Gastrocnemius medialis (tissue), 4 donors: ENCODE data around the gene CORIN. TPM values are rescaled to one million over a fixed set of nuclear protein-coding genes. Genes with fewer than 3 reads are reported as not detected.

ENCODE experiments used
- ATAC-seq, 2 donors: fragments of 150-250 bp; one replicate each; pipeline ENCODE4 v1.9.1; 2016
- DNase-seq, 2 donors: peaks; one replicate each; pipeline ENCODE4 v3.0.0-alpha.2; 2019
- H3K27ac ChIP-seq, 4 donors: fragments of 200-600 bp; sonication (generic); 1 replicate in 1 of 4; 2 replicates in 3 of 4; pipeline ENCODE4 v1.5.1; 2016 to 2018; ENCODE audit warnings: mild to moderate bottlenecking in 2 of 4, moderate library complexity in 1 of 4
- H3K27me3 ChIP-seq, 3 donors: fragments of 200-600 bp; sonication (generic) in 2 of 3; 1 replicate in 1 of 3; 2 replicates in 2 of 3; pipeline versions ENCODE4 v1.5.1 to v1.6.0; 2016 to 2019; ENCODE audit warnings: mild to moderate bottlenecking in 1 of 3, moderate library complexity in 1 of 3
- H3K36me3 ChIP-seq, 2 donors: fragments of 200-600 bp; sonication (generic) in 1 of 2; one replicate each; pipeline ENCODE4 v1.5.1; 2017 to 2018
- H3K4me1 ChIP-seq, 2 donors: fragments of 200-600 bp; sonication (generic) in 1 of 2; one replicate each; pipeline ENCODE4 v1.5.1; 2016 to 2017; ENCODE audit warnings: mild to moderate bottlenecking in 2 of 2
- H3K4me3 ChIP-seq, 4 donors: fragments of 200-600 bp; sonication (generic) in 3 of 4; 1 replicate in 1 of 4; 2 replicates in 3 of 4; pipeline ENCODE4 v1.5.1; 2016 to 2019; ENCODE audit warnings: mild to moderate bottlenecking in 2 of 4
- H3K9me3 ChIP-seq, 3 donors: fragments of 200-600 bp; sonication (generic) in 2 of 3; 1 replicate in 1 of 3; 2 replicates in 2 of 3; pipeline ENCODE4 v1.5.1; 2016 to 2019
- CTCF ChIP-seq, 5 experiments: fragments of 450-650 bp in 3 of 5; fragments of 200-600 bp in 2 of 5; sonication (generic) in 2 of 5; IDR thresholded peaks in 4 of 5; conservative IDR thresholded peaks in 1 of 5; 1 replicate in 4 of 5; 2 replicates in 1 of 5; pipeline ENCODE4 v1.5.1; 2016 to 2019; ENCODE audit warnings: antibody characterized with exemption in 5 of 5, mild to moderate bottlenecking in 3 of 5, moderate library complexity in 3 of 5
- POLR2A ChIP-seq, 2 donors: fragments of 450-650 bp; IDR thresholded peaks; one replicate each; pipeline ENCODE4 v1.6.1; 2017; ENCODE audit warnings: antibody characterized with exemption in 2 of 2, mild to moderate bottlenecking in 2 of 2, moderate library complexity in 2 of 2
- in situ Hi-C, 4 donors: fragments of 200-750 bp; cut with MboI; loops; one replicate each; pipeline versions ENCODE4 v1.15.0 to v1.8.0; 2017; ENCODE audit warnings: low sequenced_read_pairs in 4 of 4
- intact Hi-C: fragments of 100-400 bp; cut with DNase I; formaldehyde crosslinking; loops from one replicate; pipeline ENCODE4 v1.15.1; 2023; ENCODE audit warnings: low total_unique reads
- total RNA-seq, 4 donors: library from RNA; depleted of rRNA; stranded (reverse); fragments of >200 nt; gene quantifications; one replicate each; pipeline versions ENCODE4 v1.1.0 to v1.2.3, GENCODE V29; 2016

Gene CORIN
- total RNA-seq, 4 donors from 2014 or later = 0.49 to 0.70 TPM; not detected in 2

DNA sequence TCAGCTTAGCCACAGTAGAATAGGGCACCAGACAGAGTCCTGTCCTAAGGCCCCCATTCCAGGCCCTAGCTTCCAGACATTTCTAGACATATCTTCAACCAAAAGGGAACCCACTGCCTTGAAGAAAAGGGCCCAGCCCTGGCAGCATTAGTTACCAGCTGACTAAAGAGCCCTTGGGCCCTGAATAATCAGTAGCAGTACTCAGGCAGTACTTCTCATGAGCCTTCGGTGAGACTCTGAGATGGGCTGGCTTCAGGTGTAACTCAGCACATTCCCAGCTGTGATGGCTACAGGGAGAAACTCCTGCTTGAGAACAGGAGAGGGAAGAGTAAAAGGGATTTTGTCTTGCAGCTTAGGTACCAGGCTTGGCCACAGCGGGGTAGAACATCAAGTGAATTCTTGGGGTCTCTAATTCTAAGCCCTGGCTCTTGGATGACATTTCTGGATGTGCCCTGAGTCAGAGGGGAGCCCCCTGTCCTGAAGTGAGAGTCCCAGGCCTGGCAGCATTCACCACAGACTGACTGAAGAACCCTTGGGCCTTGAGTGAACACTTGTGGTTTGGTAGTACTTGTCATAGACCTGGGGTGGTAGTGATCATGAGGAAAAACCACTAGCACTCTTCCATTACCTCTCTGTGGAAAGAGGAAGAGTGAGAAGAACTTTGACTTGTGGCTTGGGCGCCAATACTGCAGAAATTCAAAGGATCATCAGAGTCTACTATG lies 182.7 kb downstream of the CORIN start:
- Histone ChIP-seq H3K27ac (no peak overlapping the region), H3K9me3 (no peaks in the 10 kb centered on the region), H3K36me3 (no peaks in the 10 kb centered on the region), H3K4me3 (no peak overlapping the region), H3K27me3 (no peaks in the 10 kb centered on the region), H3K4me1 (no peaks in the 10 kb centered on the region)
- intact Hi-C loops (no loop called here), in situ Hi-C loops (no loop called here)
- DNase-seq = no peak
- TF ChIP-seq POLR2A (IDR thresholded peaks at IDR 0.05) = no peak
- no peak for TF ChIP-seq CTCF (IDR thresholded peaks at IDR 0.05 in 4 of 5, conservative IDR thresholded peaks at IDR 0.05 in 1 of 5)
- no peak for ATAC-seq

GRCh38 chr4:47652092-47652491 lies 185.8 kb downstream of the CORIN start:
- intact Hi-C loops = no loop called here
- TF ChIP-seq CTCF (IDR thresholded peaks at IDR 0.05 in 4 of 5, conservative IDR thresholded peaks at IDR 0.05 in 1 of 5) (no peak), POLR2A (IDR thresholded peaks at IDR 0.05) (no peak)
- no peak overlapping the region for H3K4me3 ChIP-seq
- DNase-seq = no peak
- H3K36me3 ChIP-seq = no peaks in the 10 kb centered on the region
- no peak overlapping the region for H3K27ac ChIP-seq
- in situ Hi-C loops = no loop called here
- H3K4me1 ChIP-seq = no peaks in the 10 kb centered on the region
- no peaks in the 10 kb centered on the region for H3K9me3 ChIP-seq
- ATAC-seq = no peak
- no peaks in the 10 kb centered on the region for H3K27me3 ChIP-seq

DNA sequence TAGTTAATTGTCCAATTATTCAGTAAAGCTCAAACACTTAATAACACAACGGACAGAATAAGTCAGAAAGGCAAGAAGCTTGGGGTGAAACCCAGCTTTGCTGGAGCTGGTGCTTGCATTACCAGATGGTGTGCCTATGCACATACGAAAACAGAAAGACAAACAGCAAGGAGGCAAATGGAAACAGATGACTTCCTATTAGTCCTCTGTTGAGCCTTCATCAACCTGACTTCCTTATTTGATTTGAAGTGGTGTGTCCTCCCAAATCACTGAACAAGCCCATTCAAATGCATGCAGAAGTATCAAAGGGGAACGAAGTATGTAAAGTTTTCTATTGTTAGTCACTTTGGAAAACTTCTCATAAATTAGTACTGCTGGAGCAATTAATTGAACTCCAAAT lies 186.6 kb downstream of the CORIN start:
- H3K27me3 ChIP-seq = no peaks in the 10 kb centered on the region
- no peak overlapping the region for H3K27ac ChIP-seq
- in situ Hi-C loops (no loop called here), intact Hi-C loops (no loop called here)
- H3K4me3 ChIP-seq = no peak overlapping the region
- TF ChIP-seq CTCF (IDR thresholded peaks at IDR 0.05 in 4 of 5, conservative IDR thresholded peaks at IDR 0.05 in 1 of 5) (no peak), POLR2A (IDR thresholded peaks at IDR 0.05) (no peak)
- ATAC-seq = no peak
- H3K9me3 ChIP-seq = no peaks in the 10 kb centered on the region
- H3K36me3 ChIP-seq = no peaks in the 10 kb centered on the region
- no peak for DNase-seq
- H3K4me1 ChIP-seq = no peaks in the 10 kb centered on the region

DNA sequence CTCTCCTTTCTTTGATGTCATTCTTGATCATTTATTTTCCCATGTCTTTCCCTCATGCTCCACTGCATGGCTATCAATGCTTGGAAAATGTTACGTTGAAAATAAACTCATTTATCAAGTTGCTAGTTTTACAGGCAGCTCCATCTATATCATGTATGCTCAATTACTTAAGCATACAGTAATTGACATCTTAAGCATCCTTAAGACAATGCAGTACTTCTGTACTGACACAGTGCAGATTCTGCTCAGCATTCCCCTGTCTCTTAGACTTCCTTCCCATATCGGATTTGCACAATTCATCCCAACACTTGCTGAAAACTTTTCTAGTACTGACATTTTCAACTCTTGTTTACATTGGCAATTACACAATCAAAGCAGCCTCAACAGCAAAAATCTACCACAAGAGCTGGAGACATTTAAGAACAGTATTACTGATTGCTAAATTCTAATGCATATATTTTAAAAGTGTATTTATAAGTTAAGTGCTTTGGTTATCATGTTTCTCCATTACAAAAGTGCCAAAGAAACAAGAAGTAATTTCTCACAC lies 187.2 kb downstream of the CORIN start:
- H3K27me3 ChIP-seq = no peaks in the 10 kb centered on the region
- in situ Hi-C loops = no loop called here
- ATAC-seq = no peak

More for the DNA sequence above, 187.2 kb downstream of the CORIN start:
- Histone ChIP-seq H3K4me3 (no peak overlapping the region), H3K9me3 (no peaks in the 10 kb centered on the region), H3K27ac (no peak overlapping the region), H3K4me1 (no peaks in the 10 kb centered on the region), H3K36me3 (no peaks in the 10 kb centered on the region)
- TF ChIP-seq POLR2A (IDR thresholded peaks at IDR 0.05) = no peak
- no peak for TF ChIP-seq CTCF (IDR thresholded peaks at IDR 0.05 in 4 of 5, conservative IDR thresholded peaks at IDR 0.05 in 1 of 5)
- intact Hi-C loops = no loop called here
- no peak for DNase-seq
